ENCODE measurements around the gene HESX1. TPM values are rescaled to one million over a fixed set of nuclear protein-coding genes. Genes with fewer than 3 reads are reported as not detected.

HESX1 gene
- polyA plus RNA-seq, 3 donors: 2.6 to 3.6 (median 2.9) TPM

Other genes starting within 250 kb of the HESX1 start
- gene SPATA12, start 139.3 kb downstream of the HESX1 start, polyA plus RNA-seq (ENCODE audit: insufficient read length in 3 of 3): under 1 TPM in 2 of 3 donors, not detected in 1; 0.17 to 0.31 TPM
- gene IL17RD, start 34.6 kb downstream of the HESX1 start, polyA plus RNA-seq (ENCODE audit: insufficient read length in 3 of 3): 10 to 100 TPM; 50.0 to 55.1 (median 53.1) TPM
- gene APPL1, start 27.8 kb upstream of the HESX1 start, polyA plus RNA-seq (ENCODE audit: insufficient read length in 3 of 3): 10 to 100 TPM; 37.8 to 47.4 (median 41.0) TPM
- gene ASB14, start 92.7 kb upstream of the HESX1 start, polyA plus RNA-seq (ENCODE audit: insufficient read length in 3 of 3): 1 to 10 TPM in 1 of 3 donors, under 1 TPM in 2; 0.56 to 1.6 (median 0.97) TPM

Measured in renal pelvis (tissue), 3 donors.